DOHH2 (cell line): ENCODE measurements around the gene DOCK4.

ENCODE experiments used
- EZH2phosphoT487 ChIP-seq: fragments of 200-600 bp; sonication (generic); IDR thresholded peaks from 2 replicates; pipeline ENCODE4 v1.6.1; 2017; ENCODE audit warnings: borderline replicate concordance, mild to moderate bottlenecking, antibody characterized with exemption, low read length, moderate library complexity, mixed read lengths
- TF ChIP-seq, protein P1 (sequence below): fragments of 200-600 bp; sonication (generic); IDR thresholded peaks from one replicate; pipeline ENCODE4 v1.5.1; 2014; ENCODE audit warnings: antibody characterized with exemption, mild to moderate bottlenecking, low read depth, low read length; ENCODE audit not compliant: poor library complexity, severe bottlenecking

DNA sequence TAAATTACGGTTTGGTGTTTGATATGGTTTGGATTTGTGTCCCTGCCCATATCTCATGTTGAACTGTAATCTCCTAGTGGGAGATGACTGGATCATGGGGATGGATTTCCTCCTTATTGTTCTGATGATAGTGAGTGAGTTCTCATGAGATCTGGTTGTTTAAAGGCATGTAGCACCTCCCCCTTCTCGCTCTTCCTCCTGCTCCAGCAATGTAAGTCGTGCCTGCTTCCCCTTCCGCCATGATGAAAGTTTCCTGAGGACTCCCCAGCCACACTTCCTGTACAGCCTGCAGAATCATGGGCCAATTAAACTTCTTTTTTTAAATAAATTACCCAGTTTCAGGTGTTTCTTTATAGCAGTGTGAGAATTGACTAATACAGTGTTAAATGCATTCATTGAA, 116.6 kb downstream of the DOCK4 start:
- TF ChIP-seq, protein P1, sequence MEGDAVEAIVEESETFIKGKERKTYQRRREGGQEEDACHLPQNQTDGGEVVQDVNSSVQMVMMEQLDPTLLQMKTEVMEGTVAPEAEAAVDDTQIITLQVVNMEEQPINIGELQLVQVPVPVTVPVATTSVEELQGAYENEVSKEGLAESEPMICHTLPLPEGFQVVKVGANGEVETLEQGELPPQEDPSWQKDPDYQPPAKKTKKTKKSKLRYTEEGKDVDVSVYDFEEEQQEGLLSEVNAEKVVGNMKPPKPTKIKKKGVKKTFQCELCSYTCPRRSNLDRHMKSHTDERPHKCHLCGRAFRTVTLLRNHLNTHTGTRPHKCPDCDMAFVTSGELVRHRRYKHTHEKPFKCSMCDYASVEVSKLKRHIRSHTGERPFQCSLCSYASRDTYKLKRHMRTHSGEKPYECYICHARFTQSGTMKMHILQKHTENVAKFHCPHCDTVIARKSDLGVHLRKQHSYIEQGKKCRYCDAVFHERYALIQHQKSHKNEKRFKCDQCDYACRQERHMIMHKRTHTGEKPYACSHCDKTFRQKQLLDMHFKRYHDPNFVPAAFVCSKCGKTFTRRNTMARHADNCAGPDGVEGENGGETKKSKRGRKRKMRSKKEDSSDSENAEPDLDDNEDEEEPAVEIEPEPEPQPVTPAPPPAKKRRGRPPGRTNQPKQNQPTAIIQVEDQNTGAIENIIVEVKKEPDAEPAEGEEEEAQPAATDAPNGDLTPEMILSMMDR: no peak
- TF ChIP-seq EZH2phosphoT487: no peak
